Measurements from ENCODE around the gene DRC7. TPM values are rescaled to one million over a fixed set of nuclear protein-coding genes. Genes with fewer than 3 reads are reported as not detected.

Gene DRC7
- total RNA-seq, 1 experiment from 2014 or later, result not detected

- no peaks in the 10 kb centered on the region for H3K4me1 ChIP-seq (ENCODE audit: control insufficient read depth, insufficient read depth, low read length)
- POLR2A ChIA-PET, result interaction anchor here (0.5 kb wide), 1 partner anchor 19 kb away, joined by 5 read pairs; no protein-coding TSS in a partner anchor
- H3K27me3 ChIP-seq (ENCODE audit: control insufficient read depth, insufficient read depth, low read length), result no peaks in the 10 kb centered on the region
- TF ChIP-seq TCF7L2 (IDR thresholded peaks at IDR 0.05; ENCODE audit: low read depth, low read length), result no peak
- no peak for TF ChIP-seq CTCF (IDR thresholded peaks at IDR 0.05)
- TF ChIP-seq POLR2AphosphoS5 (IDR thresholded peaks at IDR 0.05; ENCODE audit: low read depth, low read length), result no peak
- no peak for TF ChIP-seq REST (IDR thresholded peaks at IDR 0.05; ENCODE audit: insufficient read depth in 1 of 2, low read depth in 2 of 2, low read length in 1 of 2)
- no peak for TF ChIP-seq SIN3A (IDR thresholded peaks at IDR 0.05; ENCODE audit: borderline replicate concordance, insufficient read depth, low read depth, low read length)
- CTCF ChIA-PET, result no interaction called here
- H3K9me3 ChIP-seq (ENCODE audit: control insufficient read depth, insufficient read depth, low read depth, low read length), result no peaks in the 10 kb centered on the region
- no peak overlapping the region for H3K27ac ChIP-seq (ENCODE audit: low read length)
- in situ Hi-C loops (cut with HindIII; ENCODE audit: low pct_unique_long_range_greater_than_20kb, low sequenced_read_pairs) (no loop called here), intact Hi-C loops (cut with micrococcal nuclease; ENCODE audit: unreplicated experiment) (no loop called here)
- H3K36me3 ChIP-seq (ENCODE audit: control insufficient read depth, insufficient read depth, low read length), result no peaks in the 10 kb centered on the region
- BruUV-seq (replicated peaks), result no TSS peak
- ATAC-seq (no peak), DNase-seq (ENCODE audit: low read depth, low spot score) (no peak)
- H3K4me3 ChIP-seq (ENCODE audit: low read depth in 2 of 2, low read length in 2 of 2), result no peak overlapping the region
Measured at GRCh38 chr16:57652695-57653471, 41.7 kb upstream of the DRC7 start.

- ChIA-PET POLR2A (no interaction called here), CTCF (no interaction called here)
- Histone ChIP-seq H3K36me3 (ENCODE audit: control insufficient read depth, insufficient read depth, low read length) (no peaks in the 10 kb centered on the region), H3K4me3 (ENCODE audit: low read depth in 2 of 2, low read length in 2 of 2) (no peak overlapping the region), H3K9me3 (ENCODE audit: control insufficient read depth, insufficient read depth, low read depth, low read length) (no peaks in the 10 kb centered on the region), H3K4me1 (ENCODE audit: control insufficient read depth, insufficient read depth, low read length) (no peaks in the 10 kb centered on the region), H3K27me3 (ENCODE audit: control insufficient read depth, insufficient read depth, low read length) (no peaks in the 10 kb centered on the region), H3K27ac (ENCODE audit: low read length) (no peak overlapping the region)
- BruUV-seq (replicated peaks), result no TSS peak
- in situ Hi-C loops (cut with HindIII; ENCODE audit: low pct_unique_long_range_greater_than_20kb, low sequenced_read_pairs), result no loop called here
- TF ChIP-seq SIN3A (IDR thresholded peaks at IDR 0.05; ENCODE audit: borderline replicate concordance, insufficient read depth, low read depth, low read length) (no peak), POLR2AphosphoS5 (IDR thresholded peaks at IDR 0.05; ENCODE audit: low read depth, low read length) (no peak), REST (IDR thresholded peaks at IDR 0.05; ENCODE audit: insufficient read depth in 1 of 2, low read depth in 2 of 2, low read length in 1 of 2) (no peak), CTCF (IDR thresholded peaks at IDR 0.05) (no peak), TCF7L2 (IDR thresholded peaks at IDR 0.05; ENCODE audit: low read depth, low read length) (no peak)
- ATAC-seq (no peak), DNase-seq (ENCODE audit: low read depth, low spot score) (no peak)
- intact Hi-C loops (cut with micrococcal nuclease; ENCODE audit: unreplicated experiment), result no loop called here
Measured at GRCh38 chr16:57653936-57654335, 40.7 kb upstream of the DRC7 start.
